Left ventricle myocardium inferior (tissue), 1 donor: ENCODE results near the gene TSPEAR. TPM values are rescaled to one million over a fixed set of nuclear protein-coding genes. Genes with fewer than 3 reads are reported as not detected.

Experiments used
- DNase-seq: peaks from one replicate; pipeline ENCODE4 v3.0.0-alpha.2; 2020
- H3K27ac ChIP-seq: fragments of 200-600 bp; replicated peaks from 2 replicates; pipeline ENCODE4 v1.8.0; 2021
- H3K27me3 ChIP-seq: fragments of 200-600 bp; 2 replicates; pipeline ENCODE4 v1.8.0; 2021; ENCODE audit warnings: low read depth
- H3K36me3 ChIP-seq: fragments of 200-600 bp; 2 replicates; pipeline ENCODE4 v1.8.0; 2021
- H3K4me1 ChIP-seq: fragments of 200-600 bp; 2 replicates; pipeline ENCODE4 v1.8.0; 2021
- H3K4me3 ChIP-seq: fragments of 200-600 bp; 2 replicates; pipeline ENCODE4 v1.8.0; 2021; ENCODE audit warnings: mild to moderate bottlenecking, moderate library complexity
- H3K9me3 ChIP-seq: fragments of 200-600 bp; replicated peaks from 2 replicates; pipeline ENCODE4 v1.8.0; 2021
- intact Hi-C: fragments of 100-400 bp; cut with micrococcal nuclease; formaldehyde crosslinking; loops from one replicate; pipeline ENCODE4 v1.11.0; 2022
- total RNA-seq: library from RNA; stranded (reverse); fragmentation: NEBNext Ultra II Directional; extraction: Animal tissue kit (Norgen Biotek cat#: 25700); gene quantifications from one replicate; pipeline ENCODE4 v1.2.1, GENCODE V29; 2021
- TF ChIP-seq, protein P1 (sequence below): fragments of 200-600 bp; IDR thresholded peaks from 2 replicates; pipeline ENCODE4 v1.8.0; 2021; ENCODE audit warnings: antibody characterized with exemption, mild to moderate bottlenecking, borderline replicate concordance
- donor health status: DM: no; HTN: yes; CAD: no; lungs with severe emphysema.

TSPEAR gene
- total RNA-seq, 1 donor from 2014 or later, result 3.3 TPM

DNA sequence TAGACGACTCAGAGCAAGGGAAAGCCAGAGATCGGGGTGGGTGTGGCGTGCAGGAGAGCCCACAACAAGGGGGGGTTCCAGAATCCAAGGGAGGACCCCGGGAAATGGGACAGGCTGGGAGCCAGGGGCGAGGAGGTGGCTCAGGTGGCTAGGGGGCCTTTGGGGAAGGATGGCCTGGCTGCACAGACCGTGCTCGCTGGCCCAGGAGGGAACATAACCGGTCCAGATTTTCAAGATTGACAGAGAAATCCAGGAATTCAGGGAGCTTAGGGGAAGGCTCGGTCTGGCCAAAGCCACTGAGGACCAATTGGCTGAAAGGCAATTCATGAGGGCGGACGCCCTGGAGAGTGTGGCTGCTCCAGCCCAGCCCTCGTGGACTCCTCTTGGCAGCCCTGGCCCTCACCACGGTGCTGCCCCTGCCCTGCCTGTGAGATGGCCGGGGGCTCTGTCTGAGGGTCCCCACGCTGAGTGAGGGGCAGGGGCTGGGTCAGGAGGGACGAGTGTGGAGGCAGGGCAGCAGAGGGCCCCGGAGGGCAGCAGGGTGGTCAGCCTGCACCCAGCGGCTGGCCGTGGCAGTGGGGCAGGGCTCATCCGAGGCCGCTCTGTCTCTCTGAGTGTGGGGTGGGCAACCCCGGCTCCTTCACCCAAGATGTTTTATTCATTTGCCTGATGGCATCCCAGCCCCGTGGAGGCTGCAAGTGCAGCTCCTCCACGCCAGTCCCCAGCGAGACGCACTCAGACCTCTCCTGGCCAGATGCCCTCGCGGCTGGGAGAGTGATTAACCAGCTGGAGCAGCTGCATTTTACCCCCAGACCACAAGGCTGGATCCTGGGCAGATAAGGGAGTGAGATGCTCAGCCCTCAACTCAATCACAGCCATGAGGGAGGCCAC is 261.7 kb downstream of the TSPEAR start:
- no peak for DNase-seq
- TF ChIP-seq, protein P1, sequence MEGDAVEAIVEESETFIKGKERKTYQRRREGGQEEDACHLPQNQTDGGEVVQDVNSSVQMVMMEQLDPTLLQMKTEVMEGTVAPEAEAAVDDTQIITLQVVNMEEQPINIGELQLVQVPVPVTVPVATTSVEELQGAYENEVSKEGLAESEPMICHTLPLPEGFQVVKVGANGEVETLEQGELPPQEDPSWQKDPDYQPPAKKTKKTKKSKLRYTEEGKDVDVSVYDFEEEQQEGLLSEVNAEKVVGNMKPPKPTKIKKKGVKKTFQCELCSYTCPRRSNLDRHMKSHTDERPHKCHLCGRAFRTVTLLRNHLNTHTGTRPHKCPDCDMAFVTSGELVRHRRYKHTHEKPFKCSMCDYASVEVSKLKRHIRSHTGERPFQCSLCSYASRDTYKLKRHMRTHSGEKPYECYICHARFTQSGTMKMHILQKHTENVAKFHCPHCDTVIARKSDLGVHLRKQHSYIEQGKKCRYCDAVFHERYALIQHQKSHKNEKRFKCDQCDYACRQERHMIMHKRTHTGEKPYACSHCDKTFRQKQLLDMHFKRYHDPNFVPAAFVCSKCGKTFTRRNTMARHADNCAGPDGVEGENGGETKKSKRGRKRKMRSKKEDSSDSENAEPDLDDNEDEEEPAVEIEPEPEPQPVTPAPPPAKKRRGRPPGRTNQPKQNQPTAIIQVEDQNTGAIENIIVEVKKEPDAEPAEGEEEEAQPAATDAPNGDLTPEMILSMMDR, result no peak

GRCh38 chr21:44448651-44449131 is 262.7 kb downstream of the TSPEAR start:
- Histone ChIP-seq H3K4me3 (no peak overlapping the region), H3K27ac (no peak overlapping the region), H3K27me3 (peaks cover 45% of the 10 kb centered on the region), H3K9me3 (peaks cover 11% of the 10 kb centered on the region), H3K36me3 (no peaks in the 10 kb centered on the region), H3K4me1 (no peaks in the 10 kb centered on the region)
- TF ChIP-seq, protein P1, result no peak
- DNase-seq, result no peak
- intact Hi-C loops, result no loop called here

More for the DNA sequence above, 261.7 kb downstream of the TSPEAR start:
- intact Hi-C loops, result no loop called here
- Histone ChIP-seq H3K27me3 (peaks cover 42% of the 10 kb centered on the region), H3K9me3 (peaks cover 20% of the 10 kb centered on the region), H3K27ac (no peak overlapping the region), H3K4me1 (no peaks in the 10 kb centered on the region), H3K4me3 (no peak overlapping the region), H3K36me3 (no peaks in the 10 kb centered on the region)

Other genes starting within 250 kb of the TSPEAR start
- not detected for gene KRTAP10-1, start 171.4 kb downstream of the TSPEAR start, total RNA-seq
- gene KRTAP10-2, start 160.1 kb downstream of the TSPEAR start, total RNA-seq, result not detected
- not detected for gene KRTAP10-3, start 152.8 kb downstream of the TSPEAR start, total RNA-seq
- gene KRTAP10-4, start 137.8 kb downstream of the TSPEAR start, total RNA-seq, result not detected
- not detected for gene KRTAP10-5, start 131.0 kb downstream of the TSPEAR start, total RNA-seq
- gene KRTAP10-6, start 119.1 kb downstream of the TSPEAR start, total RNA-seq, result not detected
- gene KRTAP10-7, start 111.0 kb downstream of the TSPEAR start, total RNA-seq, result not detected
- not detected for gene KRTAP10-8, start 99.5 kb downstream of the TSPEAR start, total RNA-seq
- not detected for gene KRTAP10-9, start 84.5 kb downstream of the TSPEAR start, total RNA-seq
- gene KRTAP10-10, start 74.2 kb downstream of the TSPEAR start, total RNA-seq, result not detected
- not detected for gene KRTAP10-11, start 65.2 kb downstream of the TSPEAR start, total RNA-seq
- not detected for gene KRTAP12-4, start 56.9 kb downstream of the TSPEAR start, total RNA-seq
- not detected for gene KRTAP12-3, start 53.6 kb downstream of the TSPEAR start, total RNA-seq
- not detected for gene KRTAP12-2, start 44.6 kb downstream of the TSPEAR start, total RNA-seq
- not detected for gene KRTAP12-1, start 29.4 kb downstream of the TSPEAR start, total RNA-seq
- not detected for gene KRTAP10-12, start 14.4 kb downstream of the TSPEAR start, total RNA-seq
- 78.2 TPM for gene UBE2G2, start 90.2 kb upstream of the TSPEAR start, total RNA-seq
- 75.5 TPM for gene SUMO3, start 106.5 kb upstream of the TSPEAR start, total RNA-seq
- gene PTTG1IP, start 162.1 kb upstream of the TSPEAR start, total RNA-seq, result 171 TPM
- gene ITGB2, start 209.3 kb upstream of the TSPEAR start, total RNA-seq, result 18.6 TPM
- 70.7 TPM for gene SLX9, start 228.5 kb upstream of the TSPEAR start, total RNA-seq